OCI-LY3 (cell line): Measurements from ENCODE around the gene HSF2BP.

Experiments
- CTCF ChIP-seq: fragments of 200-600, 300-600 bp; sonication (generic); IDR thresholded peaks from 2 replicates; pipeline ENCODE4 v1.5.1; 2014; ENCODE audit warnings: antibody characterized with exemption, low read length, low read depth
- EZH2phosphoT487 ChIP-seq: fragments of 200-600 bp; shearing (Covaris generic); IDR thresholded peaks from 2 replicates; pipeline ENCODE4 v1.6.1; 2018; ENCODE audit warnings: antibody characterized with exemption, mixed run types, low read depth

GRCh38 chr21:43627527-43627926, 31.8 kb downstream of the HSF2BP start:
- TF ChIP-seq CTCF, result no peak
- no peak for TF ChIP-seq EZH2phosphoT487
